Choroid plexus epithelial cell (primary cell): Measurements from ENCODE around the gene PPP1R9A.

Source experiments
- DNase-seq: peaks from one replicate; pipeline ENCODE4 v3.0.0-alpha.2; 2010; ENCODE audit warnings: low read depth
- H3K4me3 ChIP-seq: 2 replicates; pipeline ENCODE4 v1.5.1; 2011; ENCODE audit warnings: low read depth, mild to moderate bottlenecking, control low read depth, low read length, moderate library complexity
- TF ChIP-seq, protein P1 (sequence below): conservative IDR thresholded peaks from 2 replicates; pipeline ENCODE4 v1.5.1; 2011; ENCODE audit warnings: low read depth, mild to moderate bottlenecking, control low read depth, inconsistent platforms, low read length, moderate library complexity

PPP1R9A gene

DNA sequence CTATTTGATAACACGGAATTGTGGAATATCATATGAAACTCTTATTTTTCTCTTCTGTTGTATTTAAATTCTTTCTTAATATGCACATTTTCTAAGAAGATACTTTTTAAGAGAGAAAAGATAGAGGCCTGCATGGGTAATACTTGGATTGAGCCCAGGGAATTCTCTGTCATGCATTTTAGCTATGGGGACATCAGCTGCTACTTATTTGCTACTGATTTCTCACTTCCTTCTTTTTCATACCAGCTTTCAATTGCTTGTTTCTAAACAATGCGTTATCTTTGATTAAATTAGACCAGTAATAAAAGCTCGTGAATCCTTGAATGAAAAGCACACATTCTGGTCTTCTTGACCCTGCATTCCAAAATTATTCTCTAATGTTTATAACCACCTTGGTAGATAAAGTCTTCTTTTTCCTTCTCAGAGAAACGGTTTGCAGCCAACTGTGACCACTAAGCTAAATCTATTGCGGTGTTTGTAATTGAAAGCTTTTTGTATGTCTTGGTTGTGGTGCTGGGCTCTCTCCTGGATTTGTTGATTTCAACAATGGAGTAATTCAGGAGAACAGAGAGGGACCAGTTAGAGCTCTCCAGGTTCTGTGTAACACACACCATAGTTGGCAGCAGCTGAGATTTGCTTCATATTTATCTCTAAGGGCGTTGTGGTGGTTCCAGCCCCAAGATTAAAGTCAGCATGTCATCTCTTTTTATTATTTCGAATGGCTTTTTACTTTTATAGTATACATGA is 139.3 kb downstream of the PPP1R9A start:
- TF ChIP-seq, protein P1, sequence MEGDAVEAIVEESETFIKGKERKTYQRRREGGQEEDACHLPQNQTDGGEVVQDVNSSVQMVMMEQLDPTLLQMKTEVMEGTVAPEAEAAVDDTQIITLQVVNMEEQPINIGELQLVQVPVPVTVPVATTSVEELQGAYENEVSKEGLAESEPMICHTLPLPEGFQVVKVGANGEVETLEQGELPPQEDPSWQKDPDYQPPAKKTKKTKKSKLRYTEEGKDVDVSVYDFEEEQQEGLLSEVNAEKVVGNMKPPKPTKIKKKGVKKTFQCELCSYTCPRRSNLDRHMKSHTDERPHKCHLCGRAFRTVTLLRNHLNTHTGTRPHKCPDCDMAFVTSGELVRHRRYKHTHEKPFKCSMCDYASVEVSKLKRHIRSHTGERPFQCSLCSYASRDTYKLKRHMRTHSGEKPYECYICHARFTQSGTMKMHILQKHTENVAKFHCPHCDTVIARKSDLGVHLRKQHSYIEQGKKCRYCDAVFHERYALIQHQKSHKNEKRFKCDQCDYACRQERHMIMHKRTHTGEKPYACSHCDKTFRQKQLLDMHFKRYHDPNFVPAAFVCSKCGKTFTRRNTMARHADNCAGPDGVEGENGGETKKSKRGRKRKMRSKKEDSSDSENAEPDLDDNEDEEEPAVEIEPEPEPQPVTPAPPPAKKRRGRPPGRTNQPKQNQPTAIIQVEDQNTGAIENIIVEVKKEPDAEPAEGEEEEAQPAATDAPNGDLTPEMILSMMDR, result no peak
- no peak for DNase-seq
- no peak overlapping the region for H3K4me3 ChIP-seq

DNA sequence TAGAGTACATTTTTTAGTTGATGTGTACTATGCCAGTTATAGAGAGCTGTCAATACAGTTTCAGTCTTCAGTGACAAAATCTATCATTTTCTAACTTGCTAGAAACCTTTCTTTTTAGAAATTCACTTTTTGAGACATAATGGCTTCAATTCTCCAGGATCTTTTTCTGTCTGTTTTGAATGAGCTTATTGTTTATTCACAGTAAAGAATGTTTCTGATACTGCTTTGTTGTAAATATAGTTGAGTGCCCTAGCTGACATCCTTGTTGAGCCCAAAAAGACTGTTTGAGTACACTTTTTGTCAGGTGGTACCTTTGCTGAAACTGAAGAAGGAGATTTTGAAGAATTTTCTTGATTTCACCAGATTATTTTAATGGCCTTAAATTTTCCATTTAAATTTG is 139.9 kb downstream of the PPP1R9A start:
- TF ChIP-seq, protein P1, result no peak
- no peak for DNase-seq
- H3K4me3 ChIP-seq, result no peak overlapping the region

DNA sequence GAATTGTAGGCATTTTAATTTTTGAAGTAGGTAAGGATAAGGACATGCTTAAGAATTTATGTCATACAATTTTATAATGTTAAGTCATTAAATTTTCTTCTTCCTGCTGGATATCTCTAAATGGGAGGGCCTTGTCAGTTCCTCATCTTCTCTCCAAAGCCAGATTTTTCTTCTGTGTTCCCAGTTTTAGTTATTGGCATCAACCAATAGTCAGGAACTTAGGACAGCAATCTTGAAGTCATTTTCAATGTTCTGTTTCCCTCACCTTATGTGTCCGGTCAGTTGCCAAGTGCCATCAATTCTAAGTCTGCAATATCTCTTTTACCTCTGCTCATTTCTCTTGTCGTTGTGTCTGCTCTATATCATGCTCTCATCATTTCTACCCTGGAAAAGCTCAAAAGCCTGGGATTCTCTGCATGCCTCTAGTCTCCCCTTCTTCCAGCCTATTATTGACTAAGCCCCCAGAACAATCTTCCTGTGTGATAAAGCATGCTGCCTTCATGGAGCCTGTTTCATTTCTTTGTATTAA is 145.2 kb downstream of the PPP1R9A start:
- DNase-seq, result no peak
- no peak overlapping the region for H3K4me3 ChIP-seq
- TF ChIP-seq, protein P1, result no peak

DNA sequence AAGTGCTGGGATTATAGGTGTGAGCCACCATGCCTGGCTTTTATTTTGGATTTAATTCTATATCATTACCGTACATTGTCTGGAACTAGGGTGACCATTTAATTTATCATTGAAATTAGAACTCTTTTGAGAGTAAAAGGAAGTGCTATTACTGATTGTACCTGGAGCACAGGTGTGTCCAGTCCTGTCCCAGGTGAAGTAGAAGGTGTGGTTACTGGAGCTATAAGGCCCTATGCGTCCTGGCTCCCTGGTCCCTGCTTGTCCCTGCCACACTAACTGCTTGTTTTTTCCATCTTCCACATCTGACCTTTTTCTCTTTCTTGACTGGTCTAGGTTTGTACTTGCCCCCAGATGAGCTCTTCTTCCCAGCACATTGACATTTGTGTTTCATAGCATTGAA is 147.0 kb downstream of the PPP1R9A start:
- H3K4me3 ChIP-seq, result no peak overlapping the region
- TF ChIP-seq, protein P1, result no peak
- no peak for DNase-seq

DNA sequence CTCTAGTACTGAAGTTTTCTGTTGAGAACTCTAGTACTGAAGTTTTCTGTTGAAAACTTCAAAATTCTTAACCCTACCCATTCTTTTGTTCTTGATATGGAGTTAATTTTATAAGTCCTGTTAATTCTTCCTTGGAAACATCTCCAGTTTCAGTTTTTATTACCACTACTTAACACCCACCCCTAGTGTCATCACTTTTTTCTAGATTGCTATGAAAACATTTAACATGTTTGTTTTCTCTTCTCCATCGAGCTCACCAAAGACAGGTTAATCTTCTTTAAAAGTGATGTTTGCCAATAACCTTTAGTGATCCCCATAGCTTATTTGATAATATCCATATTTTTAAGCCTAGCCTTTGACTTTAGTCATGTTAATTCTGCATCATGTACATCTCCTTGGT is 147.9 kb downstream of the PPP1R9A start:
- H3K4me3 ChIP-seq, result no peak overlapping the region
- TF ChIP-seq, protein P1, result no peak
- DNase-seq, result no peak

DNA sequence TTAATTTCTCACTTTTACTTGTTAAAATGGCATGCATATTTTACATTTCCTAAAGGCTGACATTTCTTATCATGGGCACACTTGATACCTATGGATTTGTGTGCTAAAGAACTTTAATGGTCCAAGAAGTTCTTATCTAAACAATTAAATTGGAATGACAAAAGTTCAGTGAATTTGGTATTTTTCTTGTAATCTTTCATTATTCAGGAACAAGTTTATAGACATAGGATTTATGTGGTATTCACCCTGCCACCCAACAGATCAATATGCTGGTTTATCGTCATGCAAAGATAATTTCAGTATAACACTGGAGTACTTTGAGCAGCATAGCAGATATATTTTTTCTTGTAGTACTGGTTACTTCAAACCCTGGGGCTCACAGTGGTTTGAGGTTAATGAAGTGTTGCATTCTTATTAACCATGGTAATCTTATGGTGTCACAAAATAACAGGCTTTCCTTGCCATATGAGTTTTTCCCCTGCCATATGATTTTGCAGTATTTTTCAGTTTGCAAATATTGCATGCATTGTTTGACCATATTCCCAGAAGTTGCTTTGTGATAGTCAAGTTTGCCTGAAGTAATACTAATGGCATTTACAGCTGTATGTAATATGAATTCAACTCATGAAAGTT is 148.8 kb downstream of the PPP1R9A start:
- TF ChIP-seq, protein P1, result no peak
- no peak for DNase-seq
- H3K4me3 ChIP-seq, result no peak overlapping the region
